Esophagus squamous epithelium (tissue), 5 donors: ENCODE results near the gene ADARB2. TPM values are rescaled to one million over a fixed set of nuclear protein-coding genes. Genes with fewer than 3 reads are reported as not detected.
"Not testable (repeated sequence)": the region's sequence is repeated elsewhere in the genome, so short reads cannot be mapped to it uniquely, and the experiment has no call there.

ENCODE experiments used
- DNase-seq: peaks from one replicate; lab custom pipeline; 2025; lab: John Stamatoyannopoulos, UW
- H3K27ac ChIP-seq, 4 donors: fragments of 200-600 bp; sonication (generic); one replicate each; pipeline ENCODE4 v1.5.1; 2016 to 2019; ENCODE audit warnings: mild to moderate bottlenecking in 1 of 4
- H3K27me3 ChIP-seq, 4 donors: fragments of 200-600 bp; sonication (generic); 1 replicate in 3 of 4; 2 replicates in 1 of 4; pipeline versions ENCODE4 v1.5.1 to v1.6.0; 2017 to 2021; ENCODE audit warnings: antibody characterized with exemption in 1 of 4
- H3K36me3 ChIP-seq, 3 donors: fragments of 200-600 bp; sonication (generic); one replicate each; pipeline ENCODE4 v1.5.1; 2016 to 2019
- H3K4me1 ChIP-seq, 3 donors: fragments of 200-600 bp; sonication (generic); one replicate each; pipeline ENCODE4 v1.5.1; 2017 to 2019
- H3K4me3 ChIP-seq, 4 donors: fragments of 200-600 bp; sonication (generic); 1 replicate in 3 of 4; 2 replicates in 1 of 4; pipeline ENCODE4 v1.5.1; 2016 to 2019; ENCODE audit warnings: mild to moderate bottlenecking in 2 of 4, moderate library complexity in 1 of 4
- H3K9me3 ChIP-seq, 3 donors: fragments of 200-600 bp; sonication (generic); one replicate each; pipeline ENCODE4 v1.5.1; 2016 to 2019
- POLR2A ChIP-seq, 4 donors: fragments of 450-650 bp; IDR thresholded peaks; one replicate each; pipeline ENCODE4 v1.6.1; 2017; ENCODE audit warnings: antibody characterized with exemption in 4 of 4, mild to moderate bottlenecking in 4 of 4, moderate library complexity in 3 of 4
- WGBS, 2 donors: methylation state at CpG; one replicate each; pipeline ENCODE4 v1.1.5; 2018; 5-methylcytosine and 5-hydroxymethylcytosine counted together
- intact Hi-C: fragments of 100-400 bp; cut with DNase I; formaldehyde crosslinking; loops from one replicate; pipeline ENCODE4 v1.15.0; 2022
- total RNA-seq, 4 donors: library from RNA; depleted of rRNA; stranded (reverse); fragments of >200 nt; gene quantifications; one replicate each; pipeline ENCODE4 v1.1.0, GENCODE V29; 2016
- TF ChIP-seq, protein P1 (sequence below), 6 experiments: fragments of 450-650 bp in 4 of 6; fragments of 200-600 bp in 2 of 6; sonication (generic) in 2 of 6; IDR thresholded peaks; one replicate each; pipeline ENCODE4 v1.5.1; 2016 to 2019; ENCODE audit warnings: antibody characterized with exemption in 6 of 6, mild to moderate bottlenecking in 4 of 6, moderate library complexity in 4 of 6
- donor health status: DM: yes; HTN: yes; CAD: no.

Gene ADARB2
- total RNA-seq, 4 donors from 2014 or later = 0.21 to 3.5 (median 1.5) TPM

DNA sequence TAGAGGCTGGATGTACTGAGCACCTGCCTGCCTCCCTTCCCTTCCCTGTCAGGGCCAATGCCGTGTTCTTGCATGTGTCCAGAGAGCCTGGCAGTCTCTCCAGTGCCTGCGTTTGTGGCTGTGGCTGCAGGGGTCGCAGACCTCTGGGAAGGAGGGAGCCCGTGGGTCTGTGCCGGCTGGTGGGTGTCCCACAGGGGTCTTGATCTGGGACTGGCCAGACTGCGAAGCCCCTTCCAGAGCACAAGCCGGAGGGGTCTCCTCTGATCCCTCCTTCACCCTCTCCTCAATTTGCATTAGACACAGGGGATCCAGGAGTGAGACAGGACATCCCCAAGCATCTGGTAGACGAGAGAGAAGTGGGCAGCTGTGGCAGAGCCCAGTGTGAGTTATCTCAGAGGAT is 199.2 kb downstream of the ADARB2 start:
- Histone ChIP-seq H3K4me1 (peaks cover 0 to 32% (median 4%) of the 10 kb centered on the region in 3 donors), H3K4me3 (no peak overlapping the region), H3K27ac (no peak overlapping the region), H3K27me3 (no peaks in the 10 kb centered on the region), H3K36me3 (no peaks in the 10 kb centered on the region), H3K9me3 (no peaks in the 10 kb centered on the region)
- 53 to 89% methylated on average over 1 to 4 of the region's 8 CpGs for WGBS, 2 donors
- no peak for DNase-seq
- no peak for TF ChIP-seq POLR2A (IDR thresholded peaks at IDR 0.05)
- TF ChIP-seq, protein P1, sequence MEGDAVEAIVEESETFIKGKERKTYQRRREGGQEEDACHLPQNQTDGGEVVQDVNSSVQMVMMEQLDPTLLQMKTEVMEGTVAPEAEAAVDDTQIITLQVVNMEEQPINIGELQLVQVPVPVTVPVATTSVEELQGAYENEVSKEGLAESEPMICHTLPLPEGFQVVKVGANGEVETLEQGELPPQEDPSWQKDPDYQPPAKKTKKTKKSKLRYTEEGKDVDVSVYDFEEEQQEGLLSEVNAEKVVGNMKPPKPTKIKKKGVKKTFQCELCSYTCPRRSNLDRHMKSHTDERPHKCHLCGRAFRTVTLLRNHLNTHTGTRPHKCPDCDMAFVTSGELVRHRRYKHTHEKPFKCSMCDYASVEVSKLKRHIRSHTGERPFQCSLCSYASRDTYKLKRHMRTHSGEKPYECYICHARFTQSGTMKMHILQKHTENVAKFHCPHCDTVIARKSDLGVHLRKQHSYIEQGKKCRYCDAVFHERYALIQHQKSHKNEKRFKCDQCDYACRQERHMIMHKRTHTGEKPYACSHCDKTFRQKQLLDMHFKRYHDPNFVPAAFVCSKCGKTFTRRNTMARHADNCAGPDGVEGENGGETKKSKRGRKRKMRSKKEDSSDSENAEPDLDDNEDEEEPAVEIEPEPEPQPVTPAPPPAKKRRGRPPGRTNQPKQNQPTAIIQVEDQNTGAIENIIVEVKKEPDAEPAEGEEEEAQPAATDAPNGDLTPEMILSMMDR (IDR thresholded peaks at IDR 0.05) = no peak
- intact Hi-C loops = no loop called here

DNA sequence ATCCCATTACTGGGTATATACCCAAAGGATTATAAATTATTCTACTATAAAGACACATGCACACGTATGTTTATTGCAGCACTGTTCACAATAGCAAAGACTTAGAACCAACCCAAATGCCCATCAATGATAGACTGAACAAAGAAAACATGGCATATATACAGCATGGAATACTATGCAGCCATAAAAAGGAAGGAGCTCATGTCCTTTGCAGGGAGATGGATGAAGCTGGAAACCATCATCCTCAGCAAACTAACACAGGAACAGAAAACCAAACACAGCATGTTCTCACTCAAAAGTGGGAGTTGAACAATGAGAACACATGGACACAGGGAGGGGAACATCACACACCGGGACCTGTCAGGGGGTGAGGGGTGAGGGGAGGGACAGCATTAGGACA is 199.9 kb downstream of the ADARB2 start:
- intact Hi-C loops, H3K36me3 ChIP-seq, H3K4me3 ChIP-seq, H3K9me3 ChIP-seq, DNase-seq, H3K27ac ChIP-seq, H3K27me3 ChIP-seq: not testable (repeated sequence)
- H3K4me1 ChIP-seq = peaks cover 0 to 32% (median 4%) of the 10 kb centered on the region in 3 donors
- WGBS, 2 donors = 82 to 86% methylated on average over 2 of the region's 2 CpGs

DNA sequence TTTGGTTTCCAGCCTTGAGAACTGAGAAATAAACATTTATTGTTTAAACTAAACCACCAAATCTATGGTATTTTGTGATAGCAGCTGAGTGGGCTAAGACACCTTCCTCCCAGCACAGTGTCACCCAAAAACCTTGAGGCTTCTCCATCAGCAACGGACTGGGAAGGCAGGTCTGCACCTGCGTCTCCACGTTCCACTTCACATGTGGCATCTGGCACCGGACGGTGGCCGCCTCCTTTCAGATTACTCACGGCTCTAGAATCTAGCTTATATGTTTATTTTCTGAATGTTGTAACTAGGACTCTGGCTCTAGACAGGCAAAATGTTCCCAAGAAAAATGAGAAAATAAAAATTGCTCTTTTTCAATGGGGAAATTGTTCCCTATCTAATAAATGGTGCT is 201.0 kb downstream of the ADARB2 start:
- intact Hi-C loops = no loop called here
- 43 to 62% methylated on average over 7 of the region's 7 CpGs for WGBS, 2 donors
- no peak for TF ChIP-seq POLR2A (IDR thresholded peaks at IDR 0.05)
- TF ChIP-seq, protein P1 (IDR thresholded peaks at IDR 0.05) = no peak

DNA sequence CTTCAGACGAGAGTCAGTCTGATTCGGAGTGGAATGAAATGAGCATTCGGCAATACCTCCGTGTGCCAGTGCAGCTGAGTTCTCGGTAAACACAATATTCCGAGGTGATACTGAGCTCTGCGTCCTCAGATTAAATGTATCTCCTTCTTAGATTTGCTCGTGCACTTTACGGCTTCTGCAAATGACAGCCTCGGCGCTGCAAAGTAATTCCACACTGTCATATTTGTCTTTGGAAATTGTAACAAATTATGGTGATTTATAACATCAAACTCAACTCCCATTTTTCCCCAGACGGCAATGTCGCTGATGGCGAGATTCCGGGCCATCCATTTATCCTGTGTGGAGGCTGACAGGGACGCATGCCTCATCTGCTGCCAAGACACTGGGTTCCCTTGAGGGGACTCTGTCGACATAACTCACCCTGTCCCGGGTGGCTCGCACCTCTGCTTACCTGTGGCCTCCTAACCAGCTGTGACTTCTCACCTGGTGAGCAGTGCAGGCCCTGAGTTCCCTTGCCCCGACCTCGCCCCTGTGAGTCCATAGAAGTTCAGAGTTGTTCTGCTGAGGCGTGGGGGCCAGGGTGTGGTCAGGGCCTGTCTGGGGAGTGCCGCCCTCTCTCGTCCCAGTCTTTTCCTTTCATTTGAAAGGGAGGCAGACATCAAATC is 201.9 kb downstream of the ADARB2 start:
- H3K9me3 ChIP-seq = no peaks in the 10 kb centered on the region
- intact Hi-C loops = no loop called here
- H3K27me3 ChIP-seq = no peaks in the 10 kb centered on the region
- WGBS, 2 donors = 74 to 76% methylated on average over 16 to 17 of the region's 24 CpGs
- no peak for DNase-seq
- peak overlapping the region in 3 of 4 donors; percentile 27 to 80 (median 74) for H3K27ac ChIP-seq
- no peak overlapping the region for H3K4me3 ChIP-seq
- peaks cover 0 to 32% (median 4%) of the 10 kb centered on the region in 3 donors for H3K4me1 ChIP-seq
- no peaks in the 10 kb centered on the region for H3K36me3 ChIP-seq
- TF ChIP-seq, protein P1 (IDR thresholded peaks at IDR 0.05) = no peak
- no peak for TF ChIP-seq POLR2A (IDR thresholded peaks at IDR 0.05)

More for the DNA sequence above, 201.0 kb downstream of the ADARB2 start:
- no peaks in the 10 kb centered on the region for H3K27me3 ChIP-seq
- peaks cover 0 to 32% (median 4%) of the 10 kb centered on the region in 3 donors for H3K4me1 ChIP-seq
- no peaks in the 10 kb centered on the region for H3K9me3 ChIP-seq
- H3K36me3 ChIP-seq = no peaks in the 10 kb centered on the region
- no peak for DNase-seq
- H3K27ac ChIP-seq = peak overlapping the region in 3 of 4 donors; percentile 27 to 80 (median 74)
- H3K4me3 ChIP-seq = no peak overlapping the region

DNA sequence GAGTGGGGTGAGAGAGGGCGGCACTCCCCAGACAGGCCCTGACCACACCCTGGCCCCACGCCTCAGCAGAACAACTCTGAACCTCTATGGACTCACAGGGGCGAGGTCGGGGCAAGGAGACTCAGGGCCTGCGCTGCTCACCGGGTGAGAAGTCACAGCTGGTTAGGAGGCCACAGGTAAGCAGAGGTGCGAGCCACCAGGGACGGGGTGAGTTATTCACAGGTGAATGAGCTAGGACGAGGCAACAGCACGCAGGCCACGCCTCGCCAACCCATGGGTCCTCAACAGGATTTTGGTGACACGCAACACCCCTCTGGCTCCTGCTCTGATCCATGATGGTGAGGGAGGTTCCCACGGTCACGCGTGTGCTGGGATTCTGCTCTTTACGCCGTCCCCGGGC is 202.5 kb downstream of the ADARB2 start:
- Histone ChIP-seq H3K9me3 (no peaks in the 10 kb centered on the region), H3K4me3 (no peak overlapping the region), H3K27me3 (peaks cover 0 to 4% (median 0%) of the 10 kb centered on the region in 4 donors), H3K36me3 (no peaks in the 10 kb centered on the region), H3K4me1 (peaks cover 0 to 32% (median 4%) of the 10 kb centered on the region in 3 donors), H3K27ac (peak overlapping the region in 2 of 4 donors; percentile 65 to 74)
- no peak for DNase-seq
- intact Hi-C loops = no loop called here
- TF ChIP-seq POLR2A (IDR thresholded peaks at IDR 0.05) = no peak
- TF ChIP-seq, protein P1 (IDR thresholded peaks at IDR 0.05) = no peak
- WGBS, 2 donors = 85 to 89% methylated on average over 12 to 19 of the region's 19 CpGs
